DLD1 (cell line): ENCODE results near the gene ANKH.

ENCODE experiments used
- in situ Hi-C: cut with HindIII; loops from 2 replicates; pipeline ENCODE4 v1.10.0; 2017; ENCODE audit warnings: low sequenced_read_pairs

The ANKH gene

GRCh38 chr5:14767735-14768507 is 103.7 kb downstream of the ANKH start:
- in situ Hi-C loops = loop anchor here (10.0 kb wide), 1 partner anchor 87 kb away; no protein-coding TSS in a partner anchor

GRCh38 chr5:14767053-14767452 is 104.5 kb downstream of the ANKH start:
- in situ Hi-C loops = loop anchor here (10.0 kb wide), 1 partner anchor 88 kb away; no protein-coding TSS in a partner anchor

- in situ Hi-C loops = loop anchor here (10.0 kb wide), 1 partner anchor 88 kb away; no protein-coding TSS in a partner anchor
Observed at GRCh38 chr5:14766584-14766983, 105.0 kb downstream of the ANKH start.

GRCh38 chr5:14765587-14765986 is 106.0 kb downstream of the ANKH start:
- in situ Hi-C loops = loop anchor here (10.0 kb wide), 1 partner anchor 89 kb away; no protein-coding TSS in a partner anchor

GRCh38 chr5:14762549-14763216 is 108.9 kb downstream of the ANKH start:
- in situ Hi-C loops = loop anchor here (10.0 kb wide), 1 partner anchor 92 kb away; no protein-coding TSS in a partner anchor

- in situ Hi-C loops = loop anchor here (10.0 kb wide), 1 partner anchor 94 kb away; no protein-coding TSS in a partner anchor
Observed at GRCh38 chr5:14760548-14761002, 111.0 kb downstream of the ANKH start.

- in situ Hi-C loops = loop anchor here (10.0 kb wide), 1 partner anchor 95 kb away; no protein-coding TSS in a partner anchor
Observed at GRCh38 chr5:14759744-14760547, 111.6 kb downstream of the ANKH start.

GRCh38 chr5:14757850-14758249 is 113.7 kb downstream of the ANKH start:
- in situ Hi-C loops = no loop called here

- in situ Hi-C loops = no loop called here
Observed at GRCh38 chr5:14756478-14756877, 115.1 kb downstream of the ANKH start.

- in situ Hi-C loops = no loop called here
Observed at GRCh38 chr5:14753947-14754346, 117.6 kb downstream of the ANKH start.

GRCh38 chr5:14753292-14753691 is 118.3 kb downstream of the ANKH start:
- in situ Hi-C loops = no loop called here

- in situ Hi-C loops = no loop called here
Observed at GRCh38 chr5:14752497-14753071, 119.0 kb downstream of the ANKH start.

- in situ Hi-C loops = no loop called here
Observed at GRCh38 chr5:14750712-14751111, 120.9 kb downstream of the ANKH start.

- in situ Hi-C loops = loop anchor here (25.0 kb wide), 1 partner anchor 263 kb away; no protein-coding TSS in a partner anchor
Observed at GRCh38 chr5:14749579-14750101, 121.9 kb downstream of the ANKH start.

GRCh38 chr5:14748180-14748900 is 123.2 kb downstream of the ANKH start:
- in situ Hi-C loops = loop anchor here (25.0 kb wide), 1 partner anchor 264 kb away; no protein-coding TSS in a partner anchor

GRCh38 chr5:14745753-14746152 is 125.8 kb downstream of the ANKH start:
- in situ Hi-C loops = loop anchor here (25.0 kb wide), 1 partner anchor 267 kb away; no protein-coding TSS in a partner anchor

GRCh38 chr5:14745188-14745563 is 126.4 kb downstream of the ANKH start:
- in situ Hi-C loops = loop anchor here (25.0 kb wide), 1 partner anchor 267 kb away; no protein-coding TSS in a partner anchor

GRCh38 chr5:14744296-14745187 is 127.0 kb downstream of the ANKH start:
- in situ Hi-C loops = loop anchor here (25.0 kb wide), 1 partner anchor 268 kb away; no protein-coding TSS in a partner anchor
